HCEC 1CT (cell line): ENCODE results near the gene ZBTB11.
"Not testable (repeated sequence)": the region's sequence is repeated elsewhere in the genome, so short reads cannot be mapped to it uniquely, and the experiment has no call there.

ENCODE experiments used
- DNase-seq: peaks from one replicate; pipeline ENCODE4 v3.0.0-alpha.2; 2017

The ZBTB11 gene

GRCh38 chr3:101691685-101692671 is 15.0 kb upstream of the ZBTB11 start:
- not testable (repeated sequence) for DNase-seq

GRCh38 chr3:101690972-101691371 is 14.0 kb upstream of the ZBTB11 start:
- DNase-seq: no peak

- DNase-seq: no peak
These were observed 12.4 kb upstream of the ZBTB11 start for GRCh38 chr3:101689286-101689685.

GRCh38 chr3:101687142-101687931 is 10.4 kb upstream of the ZBTB11 start:
- DNase-seq: no peak

GRCh38 chr3:101685870-101686307 is 9.0 kb upstream of the ZBTB11 start:
- DNase-seq: no peak

- no peak for DNase-seq
These were observed 8.1 kb upstream of the ZBTB11 start for GRCh38 chr3:101685050-101685400.

GRCh38 chr3:101680466-101680865 is 3.5 kb upstream of the ZBTB11 start:
- no peak for DNase-seq

- DNase-seq: not testable (repeated sequence)
These were observed 1.9 kb upstream of the ZBTB11 start for GRCh38 chr3:101678837-101679236.

- no peak for DNase-seq
These were observed 729 bp upstream of the ZBTB11 start for GRCh38 chr3:101677436-101678286.

GRCh38 chr3:101676216-101676764 is 642 bp downstream of the ZBTB11 start:
- DNase-seq: peak; percentile 94

GRCh38 chr3:101675709-101676215 is 1.2 kb downstream of the ZBTB11 start:
- DNase-seq: no peak

GRCh38 chr3:101674518-101674917 is 2.4 kb downstream of the ZBTB11 start:
- no peak for DNase-seq

- no peak for DNase-seq
These were observed 3.0 kb downstream of the ZBTB11 start for GRCh38 chr3:101673953-101674352.

- DNase-seq: no peak
These were observed 5.9 kb downstream of the ZBTB11 start for GRCh38 chr3:101671014-101671413.

GRCh38 chr3:101667844-101668243 is 9.1 kb downstream of the ZBTB11 start:
- DNase-seq: no peak

GRCh38 chr3:101667331-101667730 is 9.6 kb downstream of the ZBTB11 start:
- DNase-seq: no peak

- no peak for DNase-seq
These were observed 11.1 kb downstream of the ZBTB11 start for GRCh38 chr3:101665851-101666250.

- no peak for DNase-seq
These were observed 11.6 kb downstream of the ZBTB11 start for GRCh38 chr3:101665357-101665756.

- no peak for DNase-seq
These were observed 16.2 kb downstream of the ZBTB11 start for GRCh38 chr3:101660714-101661113.

- DNase-seq: no peak
These were observed 20.3 kb downstream of the ZBTB11 start for GRCh38 chr3:101656651-101657050.

- DNase-seq: peak; percentile 47
These were observed 30.2 kb downstream of the ZBTB11 start for GRCh38 chr3:101646726-101647125.
